ENCODE measurements around the gene SYTL4. TPM values are rescaled to one million over a fixed set of nuclear protein-coding genes. Genes with fewer than 3 reads are reported as not detected.
"Not testable (repeated sequence)": the region's sequence is repeated elsewhere in the genome, so short reads cannot be mapped to it uniquely, and the experiment has no call there.

The SYTL4 gene
- total and polyA plus RNA-seq, 4 donors = 3.6 to 14.4 (median 9.0) TPM

DNA sequence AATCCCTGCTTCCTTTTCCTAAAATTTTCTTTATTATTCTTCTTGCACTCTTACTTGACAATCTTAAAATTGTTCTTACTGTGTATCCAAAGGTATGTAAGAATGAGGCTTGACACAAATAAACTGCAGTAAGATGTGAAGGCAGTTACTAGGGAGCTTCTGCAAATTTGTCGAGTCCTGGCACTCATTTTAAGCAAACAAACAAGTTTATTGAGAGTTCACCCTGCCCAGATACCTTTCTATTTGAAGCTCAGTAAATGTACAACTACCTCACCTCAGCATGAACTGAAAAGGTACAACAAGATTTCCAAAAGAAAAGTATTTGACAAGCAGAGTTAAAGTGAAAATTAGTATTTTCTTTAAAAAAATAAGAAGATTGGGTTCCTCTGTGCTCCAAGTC, 13.3 kb upstream of the SYTL4 start:
- Histone ChIP-seq H3K36me3 (ENCODE audit: control insufficient read depth in 1 of 2, insufficient read depth in 2 of 2, low read length in 1 of 2) (no peaks in the 10 kb centered on the region), H3K9me3 (ENCODE audit: control insufficient read depth, low read length) (no peaks in the 10 kb centered on the region), H3K4me1 (ENCODE audit: control insufficient read depth in 1 of 2, insufficient read depth in 2 of 2, low read length in 2 of 2) (no peaks in the 10 kb centered on the region), H3K27ac (ENCODE audit: low read depth in 1 of 2, low read length in 2 of 2) (no peak overlapping the region), H3K4me3 (ENCODE audit: low read length in 2 of 2) (no peak overlapping the region), H3K27me3 (ENCODE audit: control insufficient read depth in 1 of 2, insufficient read depth in 2 of 2, low read length in 1 of 2) (peaks cover 0 to 3% of the 10 kb centered on the region in 2 donors)
- ATAC-seq (ENCODE audit: low FRiP score) (no peak), DNase-seq (no peak)
- intact Hi-C loops (cut with DNase I) = no loop called here
- 52 to 73% methylated on average over 1 of the region's 1 CpG for WGBS, 2 donors

GRCh38 chrX:100743009-100743607, 11.2 kb upstream of the SYTL4 start:
- Histone ChIP-seq H3K27ac (ENCODE audit: low read depth in 1 of 2, low read length in 2 of 2) (no peak overlapping the region), H3K4me1 (ENCODE audit: control insufficient read depth in 1 of 2, insufficient read depth in 2 of 2, low read length in 2 of 2) (no peaks in the 10 kb centered on the region), H3K27me3 (ENCODE audit: control insufficient read depth in 1 of 2, insufficient read depth in 2 of 2, low read length in 1 of 2) (peaks cover 0 to 3% of the 10 kb centered on the region in 2 donors), H3K36me3 (ENCODE audit: control insufficient read depth in 1 of 2, insufficient read depth in 2 of 2, low read length in 1 of 2) (no peaks in the 10 kb centered on the region), H3K4me3 (ENCODE audit: low read length in 2 of 2) (no peak overlapping the region), H3K9me3 (ENCODE audit: control insufficient read depth, low read length) (no peaks in the 10 kb centered on the region)
- DNase-seq (no peak), ATAC-seq (ENCODE audit: low FRiP score) (no peak)
- intact Hi-C loops (cut with DNase I) = no loop called here
- WGBS, 2 donors = 62 to 67% methylated on average over 2 of the region's 2 CpGs

DNA sequence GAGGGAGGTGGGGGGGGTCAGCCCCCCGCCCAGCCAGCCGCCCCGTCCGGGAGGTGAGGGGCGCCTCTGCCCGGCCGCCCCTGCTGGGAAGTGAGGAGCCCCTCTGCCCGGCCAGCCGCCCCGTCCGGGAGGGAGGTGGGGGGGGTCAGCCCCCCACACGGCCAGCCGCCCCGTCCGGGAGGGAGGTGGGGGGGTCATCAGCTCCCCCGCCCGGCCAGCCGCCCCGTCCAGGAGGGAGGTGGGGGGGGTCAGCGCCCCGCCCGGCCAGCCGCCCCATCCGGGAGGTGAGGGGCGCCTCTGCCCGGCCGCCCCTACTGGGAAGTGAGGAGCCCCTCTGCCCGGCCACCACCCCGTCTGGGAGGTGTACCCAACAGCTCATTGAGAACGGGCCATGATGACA, 7.9 kb downstream of the SYTL4 start:
- intact Hi-C loops (cut with DNase I); ATAC-seq (ENCODE audit: low FRiP score); H3K4me3 ChIP-seq (ENCODE audit: low read length in 2 of 2); H3K27me3 ChIP-seq (ENCODE audit: control insufficient read depth in 1 of 2, insufficient read depth in 2 of 2, low read length in 1 of 2); H3K36me3 ChIP-seq (ENCODE audit: control insufficient read depth in 1 of 2, insufficient read depth in 2 of 2, low read length in 1 of 2); H3K9me3 ChIP-seq (ENCODE audit: control insufficient read depth, low read length); H3K27ac ChIP-seq (ENCODE audit: low read depth in 1 of 2, low read length in 2 of 2); H3K4me1 ChIP-seq (ENCODE audit: control insufficient read depth in 1 of 2, insufficient read depth in 2 of 2, low read length in 2 of 2); DNase-seq: not testable (repeated sequence)
- WGBS, 2 donors = 94 to 100% methylated on average over 3 to 26 of the region's 30 CpGs

GRCh38 chrX:100721328-100721727, 10.6 kb downstream of the SYTL4 start:
- Histone ChIP-seq H3K4me3 (ENCODE audit: low read length in 2 of 2) (no peak overlapping the region), H3K27ac (ENCODE audit: low read depth in 1 of 2, low read length in 2 of 2) (no peak overlapping the region), H3K27me3 (ENCODE audit: control insufficient read depth in 1 of 2, insufficient read depth in 2 of 2, low read length in 1 of 2) (no peaks in the 10 kb centered on the region), H3K36me3 (ENCODE audit: control insufficient read depth in 1 of 2, insufficient read depth in 2 of 2, low read length in 1 of 2) (no peaks in the 10 kb centered on the region), H3K4me1 (ENCODE audit: control insufficient read depth in 1 of 2, insufficient read depth in 2 of 2, low read length in 2 of 2) (no peaks in the 10 kb centered on the region), H3K9me3 (ENCODE audit: control insufficient read depth, low read length) (no peaks in the 10 kb centered on the region)
- DNase-seq (no peak), ATAC-seq (ENCODE audit: low FRiP score) (no peak)
- intact Hi-C loops (cut with DNase I) = no loop called here

- H3K27me3 ChIP-seq (ENCODE audit: control insufficient read depth in 1 of 2, insufficient read depth in 2 of 2, low read length in 1 of 2) = no peaks in the 10 kb centered on the region
- no peaks in the 10 kb centered on the region for H3K4me1 ChIP-seq (ENCODE audit: control insufficient read depth in 1 of 2, insufficient read depth in 2 of 2, low read length in 2 of 2)
- no peak for ATAC-seq (ENCODE audit: low FRiP score)
- 70 to 81% methylated on average over 2 of the region's 2 CpGs for WGBS, 2 donors
- H3K4me3 ChIP-seq (ENCODE audit: low read length in 2 of 2) = no peak overlapping the region
- DNase-seq = no peak
- no peaks in the 10 kb centered on the region for H3K36me3 ChIP-seq (ENCODE audit: control insufficient read depth in 1 of 2, insufficient read depth in 2 of 2, low read length in 1 of 2)
- intact Hi-C loops (cut with DNase I) = no loop called here
- H3K9me3 ChIP-seq (ENCODE audit: control insufficient read depth, low read length) = no peaks in the 10 kb centered on the region
- no peak overlapping the region for H3K27ac ChIP-seq (ENCODE audit: low read depth in 1 of 2, low read length in 2 of 2)
Measured at GRCh38 chrX:100720301-100720700, 11.6 kb downstream of the SYTL4 start.

DNA sequence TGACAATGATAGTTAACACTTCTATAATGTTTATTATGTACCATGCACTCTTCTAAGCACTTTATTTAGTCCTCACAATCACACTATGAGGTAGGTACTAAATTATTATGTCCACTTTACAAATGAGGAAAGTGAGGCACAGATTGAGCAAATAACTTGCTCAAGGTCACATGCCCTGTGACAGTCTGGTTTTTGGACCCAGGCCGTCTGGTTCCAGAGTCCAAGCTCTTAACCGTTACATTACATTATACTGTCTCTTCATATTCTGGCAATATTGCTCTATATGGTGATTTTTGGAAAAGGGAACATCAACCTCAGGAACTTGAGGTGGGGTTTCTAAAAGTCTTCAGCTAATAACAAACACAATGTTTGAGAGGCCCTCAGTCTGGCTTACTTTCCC, 12.8 kb downstream of the SYTL4 start:
- no peaks in the 10 kb centered on the region for H3K9me3 ChIP-seq (ENCODE audit: control insufficient read depth, low read length)
- intact Hi-C loops (cut with DNase I) = no loop called here
- no peak overlapping the region for H3K27ac ChIP-seq (ENCODE audit: low read depth in 1 of 2, low read length in 2 of 2)
- H3K27me3 ChIP-seq (ENCODE audit: control insufficient read depth in 1 of 2, insufficient read depth in 2 of 2, low read length in 1 of 2) = no peaks in the 10 kb centered on the region
- WGBS, 2 donors = 79 to 88% methylated on average over 2 of the region's 2 CpGs
- no peaks in the 10 kb centered on the region for H3K4me1 ChIP-seq (ENCODE audit: control insufficient read depth in 1 of 2, insufficient read depth in 2 of 2, low read length in 2 of 2)
- H3K4me3 ChIP-seq (ENCODE audit: low read length in 2 of 2) = no peak overlapping the region
- no peak for ATAC-seq (ENCODE audit: low FRiP score)
- H3K36me3 ChIP-seq (ENCODE audit: control insufficient read depth in 1 of 2, insufficient read depth in 2 of 2, low read length in 1 of 2) = no peaks in the 10 kb centered on the region
- DNase-seq = no peak

DNA sequence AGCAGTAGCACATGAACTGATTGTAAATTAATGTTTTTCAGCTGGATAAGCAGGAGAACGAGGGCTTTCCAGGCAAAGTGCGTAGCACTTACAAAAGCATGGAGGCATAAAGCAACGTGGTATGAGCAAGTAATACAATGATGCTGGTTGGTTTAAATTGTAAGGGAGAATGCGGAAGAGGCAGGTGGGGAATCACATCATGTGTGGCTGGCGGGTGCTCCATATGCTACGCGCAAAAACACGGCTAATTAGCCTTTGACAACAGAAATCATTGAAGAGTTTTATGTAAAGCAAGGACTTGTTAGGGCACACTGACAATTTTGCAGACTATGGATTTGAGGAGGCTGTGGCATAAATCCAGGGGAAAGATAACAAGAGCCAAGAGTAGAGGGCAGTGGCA, 14.6 kb downstream of the SYTL4 start:
- DNase-seq (no peak), ATAC-seq (ENCODE audit: low FRiP score) (no peak)
- Histone ChIP-seq H3K4me3 (ENCODE audit: low read length in 2 of 2) (no peak overlapping the region), H3K9me3 (ENCODE audit: control insufficient read depth, low read length) (no peaks in the 10 kb centered on the region), H3K27ac (ENCODE audit: low read depth in 1 of 2, low read length in 2 of 2) (no peak overlapping the region), H3K27me3 (ENCODE audit: control insufficient read depth in 1 of 2, insufficient read depth in 2 of 2, low read length in 1 of 2) (no peaks in the 10 kb centered on the region), H3K4me1 (ENCODE audit: control insufficient read depth in 1 of 2, insufficient read depth in 2 of 2, low read length in 2 of 2) (no peaks in the 10 kb centered on the region), H3K36me3 (ENCODE audit: control insufficient read depth in 1 of 2, insufficient read depth in 2 of 2, low read length in 1 of 2) (no peaks in the 10 kb centered on the region)
- intact Hi-C loops (cut with DNase I) = no loop called here
- WGBS, 2 donors = 81 to 94% methylated on average over 8 of the region's 8 CpGs

DNA sequence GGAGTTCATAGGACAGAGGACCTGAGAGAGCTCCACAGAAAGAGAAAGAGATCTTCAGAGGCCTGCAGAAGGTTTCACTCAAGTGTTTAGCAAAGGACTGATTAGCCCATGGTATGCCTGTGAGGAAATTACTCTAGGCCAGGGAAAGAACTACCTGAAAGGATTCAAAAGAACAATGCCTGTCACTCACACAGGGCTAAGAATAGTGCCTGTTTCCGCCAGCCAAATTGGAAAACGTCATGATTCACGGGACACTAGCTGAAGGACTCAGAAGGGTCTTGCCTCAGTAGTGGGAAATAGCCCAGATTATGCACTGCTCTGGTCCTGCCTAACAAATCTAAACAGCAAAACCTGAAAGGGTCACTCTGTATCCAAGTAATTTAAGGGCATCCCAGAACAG, 21.1 kb downstream of the SYTL4 start:
- Histone ChIP-seq H3K9me3 (ENCODE audit: control insufficient read depth, low read length) (no peaks in the 10 kb centered on the region), H3K4me1 (ENCODE audit: control insufficient read depth in 1 of 2, insufficient read depth in 2 of 2, low read length in 2 of 2) (no peaks in the 10 kb centered on the region), H3K4me3 (ENCODE audit: low read length in 2 of 2) (no peak overlapping the region), H3K36me3 (ENCODE audit: control insufficient read depth in 1 of 2, insufficient read depth in 2 of 2, low read length in 1 of 2) (no peaks in the 10 kb centered on the region), H3K27ac (ENCODE audit: low read depth in 1 of 2, low read length in 2 of 2) (no peak overlapping the region), H3K27me3 (ENCODE audit: control insufficient read depth in 1 of 2, insufficient read depth in 2 of 2, low read length in 1 of 2) (no peaks in the 10 kb centered on the region)
- intact Hi-C loops (cut with DNase I) = no loop called here
- DNase-seq (no peak), ATAC-seq (ENCODE audit: low FRiP score) (no peak)
- 37 to 50% methylated on average over 3 of the region's 3 CpGs for WGBS, 2 donors

- H3K27ac ChIP-seq (ENCODE audit: low read depth in 1 of 2, low read length in 2 of 2) = no peak overlapping the region
- 50 to 57% methylated on average over 3 of the region's 3 CpGs for WGBS, 2 donors
- DNase-seq = no peak
- no peak overlapping the region for H3K4me3 ChIP-seq (ENCODE audit: low read length in 2 of 2)
- H3K4me1 ChIP-seq (ENCODE audit: control insufficient read depth in 1 of 2, insufficient read depth in 2 of 2, low read length in 2 of 2) = no peaks in the 10 kb centered on the region
- H3K36me3 ChIP-seq (ENCODE audit: control insufficient read depth in 1 of 2, insufficient read depth in 2 of 2, low read length in 1 of 2) = no peaks in the 10 kb centered on the region
- intact Hi-C loops (cut with DNase I) = no loop called here
- H3K27me3 ChIP-seq (ENCODE audit: control insufficient read depth in 1 of 2, insufficient read depth in 2 of 2, low read length in 1 of 2) = no peaks in the 10 kb centered on the region
- H3K9me3 ChIP-seq (ENCODE audit: control insufficient read depth, low read length) = no peaks in the 10 kb centered on the region
- no peak for ATAC-seq (ENCODE audit: low FRiP score)
Measured at GRCh38 chrX:100704581-100705203, 27.2 kb downstream of the SYTL4 start.
